Measurements from ENCODE around the gene FAM234B. TPM values are rescaled to one million over a fixed set of nuclear protein-coding genes. Genes with fewer than 3 reads are reported as not detected.

Gene FAM234B
- total RNA-seq, 1 experiment from 2014 or later, result 2.7 TPM

- DNase-seq, result no peak
- no peaks in the 10 kb centered on the region for H3K4me1 Mint-ChIP-seq (ENCODE audit: low read depth, unreplicated experiment)
- H3K36me3 Mint-ChIP-seq (ENCODE audit: insufficient read depth, unreplicated experiment), result peaks cover 11% of the 10 kb centered on the region
- H3K27me3 Mint-ChIP-seq (ENCODE audit: unreplicated experiment), result peaks cover 62% of the 10 kb centered on the region
- intact Hi-C loops (cut with micrococcal nuclease; ENCODE audit: unreplicated experiment), result no loop called here
- no peak overlapping the region for H3K4me3 Mint-ChIP-seq (ENCODE audit: low read depth, unreplicated experiment)
- no TSS peak for BruUV-seq (replicated peaks)
- H3K27ac Mint-ChIP-seq (ENCODE audit: unreplicated experiment), result no peak overlapping the region
- CTCF ChIA-PET, result interaction anchor here (1.5 kb wide), 1 partner anchor 37 kb away, joined by 5 read pairs; no protein-coding TSS in a partner anchor
- H3K9me3 Mint-ChIP-seq (ENCODE audit: low read depth, unreplicated experiment), result no peaks in the 10 kb centered on the region
- no peak for TF ChIP-seq CTCF (IDR thresholded peaks at IDR 0.05; ENCODE audit: unreplicated experiment)
These were observed 1.4 kb upstream of the FAM234B start for GRCh38 chr12:13042666-13043230.

- H3K27me3 Mint-ChIP-seq (ENCODE audit: unreplicated experiment), result peaks cover 41% of the 10 kb centered on the region
- CTCF ChIA-PET, result interaction anchor here (0.7 kb wide), 1 partner anchor 1122 kb away, joined by 5 read pairs; no protein-coding TSS in a partner anchor
- peaks cover 11% of the 10 kb centered on the region for H3K36me3 Mint-ChIP-seq (ENCODE audit: insufficient read depth, unreplicated experiment)
- intact Hi-C loops (cut with micrococcal nuclease; ENCODE audit: unreplicated experiment), result no loop called here
- peak overlapping the region; percentile 80 for H3K4me3 Mint-ChIP-seq (ENCODE audit: low read depth, unreplicated experiment)
- H3K27ac Mint-ChIP-seq (ENCODE audit: unreplicated experiment), result no peak overlapping the region
- no TSS peak for BruUV-seq (replicated peaks)
- DNase-seq, result no peak
- H3K4me1 Mint-ChIP-seq (ENCODE audit: low read depth, unreplicated experiment), result no peaks in the 10 kb centered on the region
- H3K9me3 Mint-ChIP-seq (ENCODE audit: low read depth, unreplicated experiment), result no peaks in the 10 kb centered on the region
- TF ChIP-seq CTCF (IDR thresholded peaks at IDR 0.05; ENCODE audit: unreplicated experiment), result no peak
These were observed 722 bp downstream of the FAM234B start for GRCh38 chr12:13044906-13045299.

- CTCF ChIA-PET, result no interaction called here
- intact Hi-C loops (cut with micrococcal nuclease; ENCODE audit: unreplicated experiment), result no loop called here
These were observed 1.6 kb downstream of the FAM234B start for GRCh38 chr12:13045816-13046215.

GRCh38 chr12:13046964-13047363, 2.8 kb downstream of the FAM234B start:
- BruUV-seq (replicated peaks), result no TSS peak
- intact Hi-C loops (cut with micrococcal nuclease; ENCODE audit: unreplicated experiment), result no loop called here
- H3K4me3 Mint-ChIP-seq (ENCODE audit: low read depth, unreplicated experiment), result no peak overlapping the region
- no peak for DNase-seq
- no peaks in the 10 kb centered on the region for H3K9me3 Mint-ChIP-seq (ENCODE audit: low read depth, unreplicated experiment)
- CTCF ChIA-PET, result interaction anchor here (0.6 kb wide), 1 partner anchor 26 kb away, joined by 3 read pairs; no protein-coding TSS in a partner anchor
- no peak for TF ChIP-seq CTCF (IDR thresholded peaks at IDR 0.05; ENCODE audit: unreplicated experiment)
- H3K27me3 Mint-ChIP-seq (ENCODE audit: unreplicated experiment), result peaks cover 21% of the 10 kb centered on the region
- H3K27ac Mint-ChIP-seq (ENCODE audit: unreplicated experiment), result no peak overlapping the region
- H3K36me3 Mint-ChIP-seq (ENCODE audit: insufficient read depth, unreplicated experiment), result peaks cover 11% of the 10 kb centered on the region
- H3K4me1 Mint-ChIP-seq (ENCODE audit: low read depth, unreplicated experiment), result no peaks in the 10 kb centered on the region

More at GRCh38 chr12:13045816-13046215, 1.6 kb downstream of the FAM234B start:
- H3K4me3 Mint-ChIP-seq (ENCODE audit: low read depth, unreplicated experiment), result no peak overlapping the region
- H3K4me1 Mint-ChIP-seq (ENCODE audit: low read depth, unreplicated experiment), result no peaks in the 10 kb centered on the region
- no peaks in the 10 kb centered on the region for H3K9me3 Mint-ChIP-seq (ENCODE audit: low read depth, unreplicated experiment)
- no peak for TF ChIP-seq CTCF (IDR thresholded peaks at IDR 0.05; ENCODE audit: unreplicated experiment)
- H3K27me3 Mint-ChIP-seq (ENCODE audit: unreplicated experiment), result peaks cover 32% of the 10 kb centered on the region
- no peak overlapping the region for H3K27ac Mint-ChIP-seq (ENCODE audit: unreplicated experiment)
- no peak for DNase-seq
- BruUV-seq (replicated peaks), result no TSS peak
- H3K36me3 Mint-ChIP-seq (ENCODE audit: insufficient read depth, unreplicated experiment), result peaks cover 11% of the 10 kb centered on the region
